Keratinocyte (primary cell): ENCODE measurements around the gene TTC39B.

Experiments used
- EZH2 ChIP-seq: IDR thresholded peaks from one replicate; pipeline ENCODE4 v1.6.1; 2012; ENCODE audit warnings: inconsistent platforms, mild to moderate bottlenecking, low read length, moderate library complexity
- TF ChIP-seq, protein P1 (sequence below), 3 experiments: IDR thresholded peaks in 1 of 3; conservative IDR thresholded peaks in 1 of 3; optimal IDR thresholded peaks in 1 of 3; 2 replicates in 2 of 3; 3 replicates in 1 of 3; pipeline versions ENCODE3 to v1.5.1; 2011; ENCODE audit warnings: low read length in 3 of 3, mild to moderate bottlenecking in 3 of 3, moderate library complexity in 2 of 3, control low read depth in 1 of 3, inconsistent platforms in 1 of 3; ENCODE audit not compliant: insufficient read depth in 2 of 3; ENCODE audit errors: extremely low read depth in 1 of 3

DNA sequence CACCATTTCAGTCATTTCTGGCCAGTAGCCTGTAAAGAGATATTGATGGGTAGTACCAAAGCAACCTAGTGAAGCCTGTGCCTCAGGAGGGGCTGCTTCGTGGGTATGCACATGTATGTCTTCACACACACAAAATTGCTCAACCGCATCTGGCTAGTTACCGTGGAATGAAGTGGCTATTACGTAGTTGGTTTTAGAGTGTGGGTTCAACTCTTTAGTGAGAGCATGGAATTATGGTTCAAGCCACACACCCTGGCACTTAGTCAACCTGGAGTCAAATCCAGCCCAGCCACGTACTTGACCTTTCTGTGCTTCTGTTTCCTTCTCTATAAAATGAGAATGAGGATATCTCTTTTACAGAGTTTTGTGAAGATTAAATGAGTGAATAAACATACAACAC is 174.9 kb downstream of the TTC39B start:
- TF ChIP-seq, protein P1, sequence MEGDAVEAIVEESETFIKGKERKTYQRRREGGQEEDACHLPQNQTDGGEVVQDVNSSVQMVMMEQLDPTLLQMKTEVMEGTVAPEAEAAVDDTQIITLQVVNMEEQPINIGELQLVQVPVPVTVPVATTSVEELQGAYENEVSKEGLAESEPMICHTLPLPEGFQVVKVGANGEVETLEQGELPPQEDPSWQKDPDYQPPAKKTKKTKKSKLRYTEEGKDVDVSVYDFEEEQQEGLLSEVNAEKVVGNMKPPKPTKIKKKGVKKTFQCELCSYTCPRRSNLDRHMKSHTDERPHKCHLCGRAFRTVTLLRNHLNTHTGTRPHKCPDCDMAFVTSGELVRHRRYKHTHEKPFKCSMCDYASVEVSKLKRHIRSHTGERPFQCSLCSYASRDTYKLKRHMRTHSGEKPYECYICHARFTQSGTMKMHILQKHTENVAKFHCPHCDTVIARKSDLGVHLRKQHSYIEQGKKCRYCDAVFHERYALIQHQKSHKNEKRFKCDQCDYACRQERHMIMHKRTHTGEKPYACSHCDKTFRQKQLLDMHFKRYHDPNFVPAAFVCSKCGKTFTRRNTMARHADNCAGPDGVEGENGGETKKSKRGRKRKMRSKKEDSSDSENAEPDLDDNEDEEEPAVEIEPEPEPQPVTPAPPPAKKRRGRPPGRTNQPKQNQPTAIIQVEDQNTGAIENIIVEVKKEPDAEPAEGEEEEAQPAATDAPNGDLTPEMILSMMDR (optimal IDR thresholded peaks at IDR 0.05 in 1 of 3, IDR thresholded peaks at IDR 0.05 in 1 of 3, conservative IDR thresholded peaks at IDR 0.05 in 1 of 3; ENCODE audit: extremely low read depth in 1 of 3, insufficient read depth in 2 of 3, low read length in 3 of 3): no peak
- no peak for TF ChIP-seq EZH2
